GM18499 (cell line): Measurements from ENCODE around the gene ACADM.
"Not testable (repeated sequence)": the region's sequence is repeated elsewhere in the genome, so short reads cannot be mapped to it uniquely, and the experiment has no call there.

Experiments used
- ATAC-seq: cut with Tn5 transposase; IDR thresholded peaks from one replicate; pipeline ENCODE4 v1.9.1; 2021; ENCODE audit warnings: moderate number of reproducible peaks; ENCODE audit not compliant: insufficient read depth, unreplicated experiment

The ACADM gene

GRCh38 chr1:75733661-75734060, 9.2 kb downstream of the ACADM start:
- ATAC-seq, result no peak

- no peak for ATAC-seq
Observed at GRCh38 chr1:75736016-75736415, 11.5 kb downstream of the ACADM start.

DNA sequence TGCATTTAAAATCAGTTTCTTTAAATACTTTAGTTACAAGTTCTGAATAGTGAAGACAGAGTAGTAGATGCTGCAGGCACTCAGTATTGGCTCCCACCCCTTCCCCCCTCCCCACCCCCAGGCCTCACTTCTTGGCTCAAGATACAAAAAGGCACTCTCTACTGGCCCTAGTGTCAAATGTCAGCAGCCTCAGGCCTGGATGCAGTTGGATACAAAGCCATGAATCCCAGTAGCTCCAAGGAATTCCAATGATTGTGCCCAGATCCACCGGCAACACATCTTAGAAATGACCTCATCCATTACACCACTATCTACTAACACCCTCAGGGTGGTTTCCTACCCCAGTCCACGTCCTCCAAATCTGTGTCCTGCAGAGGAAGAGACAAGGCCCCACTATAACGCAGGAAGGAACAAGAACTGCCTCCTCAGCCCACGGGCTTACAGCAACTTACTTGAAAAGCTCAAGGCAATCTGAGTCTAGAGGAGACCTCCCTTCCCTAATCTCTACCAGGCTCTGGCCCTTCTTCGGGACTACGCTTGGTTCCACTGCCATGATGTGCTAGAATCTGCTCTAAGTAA, 17.6 kb downstream of the ACADM start:
- ATAC-seq, result no peak

DNA sequence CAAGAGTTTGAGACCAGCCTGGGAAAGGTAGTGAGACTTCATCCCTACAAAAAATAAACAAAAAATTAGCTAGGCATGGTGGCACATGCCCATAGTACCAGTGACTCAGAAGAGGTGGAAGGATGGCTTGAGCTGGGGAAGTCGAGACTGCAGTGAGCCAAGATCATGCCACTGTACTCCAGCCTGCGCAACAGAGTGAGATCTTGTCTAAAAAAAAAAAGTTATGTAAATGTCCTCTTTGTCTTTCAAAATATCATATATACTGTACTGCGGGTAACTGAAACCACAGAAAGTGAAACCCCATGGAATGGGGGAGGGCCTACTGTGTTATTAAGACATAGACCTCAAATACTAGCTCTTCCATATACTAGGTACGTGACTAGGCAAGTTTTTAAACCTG, 20.8 kb downstream of the ACADM start:
- peak; percentile 93 for ATAC-seq

- ATAC-seq, result not testable (repeated sequence)
Observed at GRCh38 chr1:75757210-75757609, 32.7 kb downstream of the ACADM start.

- not testable (repeated sequence) for ATAC-seq
Observed at GRCh38 chr1:75758543-75758942, 34.0 kb downstream of the ACADM start.

DNA sequence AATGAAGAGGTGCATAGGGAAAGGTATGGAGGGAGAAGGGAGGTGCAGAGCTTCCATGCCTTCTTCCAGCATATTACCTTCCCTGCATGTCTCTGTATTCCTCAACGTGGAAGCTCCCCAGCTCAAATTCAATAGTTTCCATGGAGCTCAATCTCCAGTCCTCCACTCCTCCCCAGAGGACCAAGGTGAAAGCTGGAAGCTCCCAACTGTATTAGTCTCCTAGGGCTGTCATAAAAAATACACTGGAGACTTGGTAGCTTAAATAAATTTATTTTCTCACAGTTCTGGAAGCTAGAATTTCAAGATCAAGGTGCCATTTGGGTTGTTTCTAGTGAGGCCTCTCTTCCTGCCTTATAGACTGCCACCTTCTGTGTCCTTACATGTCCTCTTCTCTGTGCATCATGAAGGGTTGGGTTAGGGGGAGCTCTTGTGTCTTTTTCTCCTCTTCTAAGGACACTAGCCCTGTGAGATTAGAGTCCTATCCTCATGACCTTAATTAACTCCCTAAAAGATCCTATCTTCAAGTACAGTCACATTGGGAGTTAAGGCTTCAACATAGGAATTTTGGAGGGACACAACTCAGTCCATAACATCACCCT, 39.6 kb downstream of the ACADM start:
- ATAC-seq, result no peak

DNA sequence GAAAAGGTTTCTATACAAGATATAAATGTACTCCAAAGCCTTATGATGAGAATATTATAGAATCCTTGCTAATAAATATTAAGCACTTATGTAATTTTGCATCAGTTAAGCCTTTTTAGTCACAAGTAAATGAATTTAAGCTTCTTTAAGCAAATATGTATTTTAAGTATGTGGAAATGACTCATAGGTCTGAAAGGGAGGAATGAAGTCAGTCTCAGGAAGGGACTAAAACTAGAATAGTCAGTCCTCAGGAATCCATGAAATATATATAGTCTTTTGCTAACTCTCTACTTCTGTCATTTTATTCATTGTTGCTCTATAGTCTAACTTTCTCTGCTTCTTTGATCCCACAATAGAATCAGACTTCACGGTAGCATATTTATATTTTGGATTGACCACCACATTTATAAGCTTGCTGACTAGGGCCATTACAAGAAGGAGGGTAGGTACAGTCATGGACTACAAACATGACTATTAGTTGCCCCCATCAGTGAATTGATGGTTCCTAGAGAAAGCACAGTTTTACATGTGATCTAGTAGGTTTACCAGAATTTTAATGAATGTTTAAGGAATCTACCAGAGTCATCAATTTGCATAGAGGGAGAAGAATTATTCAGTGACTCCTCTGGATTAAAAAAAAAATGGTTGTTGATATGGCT, 41.3 kb downstream of the ACADM start:
- no peak for ATAC-seq

DNA sequence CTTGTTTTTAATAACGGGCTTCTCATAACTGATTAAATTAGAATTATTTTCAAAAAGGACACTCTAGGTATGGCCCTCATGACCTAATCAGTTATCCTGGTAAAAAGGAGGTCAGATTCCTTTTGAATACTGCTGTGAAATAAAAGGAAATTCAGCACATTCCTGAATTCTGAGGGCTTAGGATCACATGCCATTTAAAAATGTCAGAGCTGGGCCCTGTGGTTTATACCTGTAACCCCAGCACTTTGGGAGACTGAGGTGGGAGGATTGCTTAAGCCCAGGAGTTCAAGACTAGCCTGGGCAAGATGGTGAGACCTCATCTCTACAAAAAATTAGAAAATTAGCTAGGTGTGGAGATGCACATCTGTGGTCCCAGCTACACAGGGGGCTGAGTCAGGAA, 43.5 kb downstream of the ACADM start:
- no peak for ATAC-seq

DNA sequence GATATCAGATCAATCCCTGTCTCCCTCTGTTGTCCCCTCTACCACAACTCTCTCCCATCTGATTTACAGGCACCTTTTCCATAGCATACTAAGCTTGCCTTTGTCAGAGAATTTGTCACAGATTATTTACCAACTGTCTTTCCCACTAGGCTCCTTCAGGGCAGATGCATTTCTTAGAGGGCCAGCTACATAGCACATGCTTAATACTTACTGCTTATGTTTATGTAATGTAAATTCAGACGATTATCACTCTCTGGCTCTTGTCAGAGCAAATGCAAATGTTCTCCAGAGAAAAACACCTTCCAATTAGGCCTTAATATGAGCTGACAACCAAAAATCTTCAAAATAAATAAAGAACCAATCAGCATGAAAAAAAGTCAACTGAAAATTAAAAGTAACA, 46.3 kb downstream of the ACADM start:
- no peak for ATAC-seq

GRCh38 chr1:75771978-75772377, 47.5 kb downstream of the ACADM start:
- ATAC-seq, result no peak

DNA sequence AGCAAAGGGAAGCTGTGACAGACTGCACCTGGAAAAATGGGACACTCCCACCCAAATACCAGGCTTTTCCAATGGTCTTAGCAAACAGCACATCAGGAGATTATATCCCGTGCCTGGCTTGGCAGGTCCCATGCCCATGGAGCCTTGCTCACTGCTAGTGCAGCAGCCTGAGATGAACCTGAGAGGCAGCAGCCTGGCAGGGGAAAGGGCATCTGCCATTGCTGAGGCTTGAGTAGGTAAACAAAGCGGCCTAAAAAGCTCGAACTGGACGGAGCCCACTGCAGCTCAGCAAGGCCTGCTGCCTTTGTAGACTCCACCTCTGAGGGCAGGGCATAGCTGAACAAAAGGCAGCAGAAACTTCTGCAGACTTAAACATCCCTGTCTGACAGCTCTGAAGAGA, 53.3 kb downstream of the ACADM start:
- ATAC-seq, result not testable (repeated sequence)

DNA sequence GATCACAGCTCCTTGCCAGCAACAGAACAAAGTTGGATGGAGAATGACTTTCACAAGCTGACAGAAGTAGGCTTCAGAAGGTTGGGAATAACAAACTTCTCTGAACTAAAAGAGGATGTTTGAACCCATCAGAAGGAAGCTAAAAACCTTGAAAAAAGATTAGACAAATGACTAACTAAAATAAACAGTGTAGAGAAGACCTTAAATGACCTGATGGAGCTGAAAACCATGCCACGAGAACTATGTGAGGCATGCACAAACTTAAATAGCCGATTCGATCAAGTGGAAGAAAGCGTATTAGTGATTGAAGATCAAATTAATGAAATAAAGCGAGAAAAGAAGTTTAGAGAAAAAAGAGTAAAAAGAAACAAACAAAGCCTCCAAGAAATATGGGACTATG, 54.2 kb downstream of the ACADM start:
- ATAC-seq, result not testable (repeated sequence)

GRCh38 chr1:75780183-75780582, 55.7 kb downstream of the ACADM start:
- ATAC-seq, result not testable (repeated sequence)

- not testable (repeated sequence) for ATAC-seq
Observed at GRCh38 chr1:75783920-75784319, 59.4 kb downstream of the ACADM start.

DNA sequence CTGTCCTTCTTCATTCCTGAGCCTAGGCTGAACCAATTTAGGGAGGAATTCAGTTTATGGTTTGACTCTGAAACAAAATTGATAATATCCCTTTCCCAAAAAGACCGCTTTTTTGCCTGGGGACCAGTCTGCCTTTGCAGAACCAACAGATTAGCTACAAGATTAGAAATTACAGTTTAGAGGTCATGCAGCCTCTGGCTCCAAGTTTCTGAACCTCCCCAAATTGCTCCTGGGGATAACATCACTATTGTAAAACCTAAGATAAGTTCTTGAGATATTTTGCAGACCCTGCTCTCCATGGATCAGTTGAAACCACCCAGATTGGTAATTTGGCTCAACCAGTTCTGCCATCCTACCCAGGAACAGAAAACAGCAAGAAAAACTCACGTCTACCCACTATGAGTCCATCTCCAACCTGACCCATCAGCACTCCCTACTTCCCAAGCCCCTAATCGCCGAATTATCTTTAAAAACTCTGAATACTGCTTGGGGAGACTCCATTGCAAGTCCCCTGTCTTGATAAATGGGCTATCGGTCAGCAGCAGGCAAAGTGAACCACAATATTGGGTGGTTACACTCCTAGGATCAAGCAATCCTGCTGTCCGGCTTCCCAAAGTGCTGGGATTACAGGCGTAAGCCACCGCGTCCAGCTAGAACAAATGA, 60.9 kb downstream of the ACADM start:
- ATAC-seq, result peak; percentile 16

GRCh38 chr1:75785983-75786853, 61.7 kb downstream of the ACADM start, which contains the start of gene RABGGTB:
TSS of gene RABGGTB (plus strand) at chr1:75786256. CDS start at chr1:75786272, 16 bp downstream.
- peak; percentile 53 for ATAC-seq

- ATAC-seq, result no peak
Observed at GRCh38 chr1:75786901-75787493, 62.5 kb downstream of the ACADM start.

GRCh38 chr1:75787524-75787923, 63.0 kb downstream of the ACADM start:
- no peak for ATAC-seq

DNA sequence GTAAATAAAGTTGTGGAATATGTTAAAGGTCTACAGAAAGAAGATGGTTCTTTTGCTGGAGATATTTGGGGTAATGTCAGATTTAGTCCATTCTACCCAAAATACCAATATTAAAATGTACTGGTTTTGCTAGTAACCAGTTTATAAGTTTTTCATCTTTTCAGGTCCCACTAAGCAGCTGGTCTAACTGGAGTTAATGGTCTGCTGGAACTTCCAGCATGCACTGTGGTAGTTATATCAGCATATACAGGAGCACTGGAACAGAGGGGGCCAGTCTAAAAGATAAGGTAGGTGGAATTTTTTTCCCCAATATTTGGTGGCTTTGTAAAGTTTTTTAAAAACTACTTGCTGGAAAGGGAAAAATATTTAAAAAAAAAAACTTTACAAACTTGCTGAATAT, 65.5 kb downstream of the ACADM start:
- ATAC-seq, result no peak
